ENCODE data around the gene C6orf132. TPM values are rescaled to one million over a fixed set of nuclear protein-coding genes. Genes with fewer than 3 reads are reported as not detected.

Gene C6orf132
- total and polyA plus RNA-seq, 2 experiments from 2014 or later = 22.2 to 40.9 TPM

- H3K4me1 ChIP-seq (ENCODE audit: insufficient read depth) = no peaks in the 10 kb centered on the region
- H3K36me3 ChIP-seq (ENCODE audit: insufficient read depth) = peaks cover 24% of the 10 kb centered on the region
- no peaks in the 10 kb centered on the region for H3K9me2 ChIP-seq (ENCODE audit: insufficient read depth)
- Mint-ChIP-seq H3K4me1 (peaks cover 2% of the 10 kb centered on the region; the same call in 1 of the 3 replicates), H3K27me3 (ENCODE audit: insufficient read depth, low read depth, poor library complexity) (peaks cover 13% of the 10 kb centered on the region), H3K36me3 (ENCODE audit: low read depth) (peaks cover 65% of the 10 kb centered on the region), H3K27ac (no peak overlapping the region), H3K4me3 (no peak overlapping the region), H3K9me3 (no peaks in the 10 kb centered on the region)
- H3K4me3 ChIP-seq = no peak overlapping the region
- no peaks in the 10 kb centered on the region for H3K27me3 ChIP-seq (ENCODE audit: insufficient read depth)
- ATAC-seq (no peak), DNase-seq (ENCODE audit: low spot score) (no peak)
- peaks cover under 1% of the 10 kb centered on the region; the same call in 1 of the 2 replicates for H3F3A ChIP-seq (replicated peaks; ENCODE audit: low read depth)
- H3K4me2 ChIP-seq = no peak overlapping the region
- peaks cover 4% of the 10 kb centered on the region for H4K20me1 ChIP-seq (replicated peaks; ENCODE audit: insufficient read depth)
- H3K79me2 ChIP-seq (replicated peaks; ENCODE audit: insufficient read depth) = peaks cover 5% of the 10 kb centered on the region; the same call in 1 of the 2 replicates
- H3K27ac ChIP-seq (ENCODE audit: low read depth) = no peak overlapping the region
- TF ChIP-seq EZH2 (IDR thresholded peaks at IDR 0.05; ENCODE audit: low read depth, unreplicated experiment) (no peak), JUNB (IDR thresholded peaks at IDR 0.05; ENCODE audit: unreplicated experiment) (no peak), ZNF331 (CRISPR knock-in tag; IDR thresholded peaks at IDR 0.05; ENCODE audit: low read depth) (no peak), CREB1 (CRISPR knock-in tag; IDR thresholded peaks at IDR 0.05; ENCODE audit: low read depth) (no peak), ZNF114 (CRISPR knock-in tag; IDR thresholded peaks at IDR 0.05) (no peak), NANOG (IDR thresholded peaks at IDR 0.05; ENCODE audit: borderline replicate concordance) (no peak), ETS1 (IDR thresholded peaks at IDR 0.05) (no peak)
- H2AFZ ChIP-seq = no peak overlapping the region
These were observed 18.9 kb downstream of the C6orf132 start for GRCh38 chr6:42123379-42124103.

- H3K9me3 Mint-ChIP-seq = no peaks in the 10 kb centered on the region
- H3K27ac Mint-ChIP-seq = no peak overlapping the region
- Histone ChIP-seq H3F3A (replicated peaks; ENCODE audit: low read depth) (peaks cover 5% of the 10 kb centered on the region; the same call in 1 of the 2 replicates), H3K9me2 (ENCODE audit: insufficient read depth) (no peaks in the 10 kb centered on the region), H3K79me2 (replicated peaks; ENCODE audit: insufficient read depth) (peaks cover 5% of the 10 kb centered on the region; the same call in 1 of the 2 replicates), H2AFZ (no peak overlapping the region), H3K27me3 (ENCODE audit: insufficient read depth) (no peaks in the 10 kb centered on the region), H4K20me1 (replicated peaks; ENCODE audit: insufficient read depth) (peaks cover 13% of the 10 kb centered on the region), H3K4me2 (no peak overlapping the region), H3K27ac (ENCODE audit: low read depth) (no peak overlapping the region; the same call in 1 of the 2 replicates), H3K4me1 (ENCODE audit: insufficient read depth) (no peaks in the 10 kb centered on the region), H3K4me3 (no peak overlapping the region), H3K36me3 (ENCODE audit: insufficient read depth) (peaks cover 3% of the 10 kb centered on the region; the same call in 1 of the 2 replicates)
- ATAC-seq (no peak), DNase-seq (ENCODE audit: low spot score) (no peak)
- H3K27me3 Mint-ChIP-seq (ENCODE audit: insufficient read depth, low read depth, poor library complexity) = peaks cover 17% of the 10 kb centered on the region
- peaks cover 54% of the 10 kb centered on the region for H3K36me3 Mint-ChIP-seq (ENCODE audit: low read depth)
- peaks cover 6% of the 10 kb centered on the region; the same call in 1 of the 3 replicates for H3K4me1 Mint-ChIP-seq
- H3K4me3 Mint-ChIP-seq = no peak overlapping the region
- no peak for TF ChIP-seq REST (IDR thresholded peaks at IDR 0.05; ENCODE audit: unreplicated experiment)
- no peak for TF ChIP-seq ZNF331 (CRISPR knock-in tag; IDR thresholded peaks at IDR 0.05; ENCODE audit: low read depth)
- no peak for TF ChIP-seq CREB1 (CRISPR knock-in tag; IDR thresholded peaks at IDR 0.05; ENCODE audit: low read depth)
These were observed 21.2 kb downstream of the C6orf132 start for GRCh38 chr6:42120895-42121865.
